Kidney tubule cell (primary cell): ENCODE results near the gene EME2.
A peak's percentile ranks its signal among the peaks of the same experiment; 100 is the strongest.

Experiments used
- DNase-seq: peaks from one replicate; pipeline ENCODE4 v3.0.0-alpha.2; 2018; ENCODE audit warnings: low spot score

Gene EME2

DNA sequence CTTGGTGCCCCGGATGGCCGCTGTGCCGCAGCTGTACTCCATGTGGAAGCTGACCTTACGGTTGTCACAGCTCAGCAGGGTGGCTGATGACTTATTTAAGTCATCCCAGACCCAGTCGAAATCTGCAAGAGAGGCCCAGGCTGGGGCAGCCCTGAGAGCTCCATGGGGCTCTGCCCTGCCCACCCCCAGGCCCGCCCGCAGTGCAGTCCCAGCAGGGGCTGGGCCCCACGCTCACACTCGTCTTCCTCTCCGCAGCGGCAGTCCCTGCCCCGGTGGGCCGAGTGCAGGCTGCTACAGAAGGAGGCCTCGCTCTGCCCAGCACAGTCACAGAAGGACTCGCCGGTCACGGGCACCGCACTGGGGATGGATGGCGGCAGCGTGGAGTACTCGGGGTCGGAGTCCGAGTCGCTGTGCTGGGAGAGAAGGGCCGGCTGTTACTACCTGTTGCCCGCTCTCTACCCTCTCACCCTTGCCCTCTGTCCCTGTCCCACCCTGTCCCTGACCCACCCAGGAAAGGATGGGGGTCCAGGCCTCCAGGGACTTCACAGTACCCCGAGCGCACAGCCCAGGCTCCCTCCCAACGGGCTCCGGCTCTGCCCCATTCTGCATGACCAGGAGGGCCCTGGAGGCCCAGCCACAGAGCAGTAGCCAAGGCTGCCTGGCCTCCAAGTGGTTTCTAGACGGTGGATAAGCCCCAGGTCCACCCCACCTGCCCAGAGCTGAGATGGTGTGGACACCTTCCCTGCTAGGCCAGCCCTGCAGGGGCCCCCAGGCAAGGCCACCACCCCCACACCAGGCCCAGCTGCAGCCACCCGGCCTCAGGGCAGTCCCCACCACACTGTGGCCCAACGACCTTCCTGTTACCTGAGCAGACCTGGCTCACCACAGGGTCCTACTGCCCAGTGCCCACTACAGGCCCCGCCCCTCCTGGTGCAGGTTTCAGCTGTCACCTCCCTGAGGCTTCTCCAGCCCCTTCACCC is 5.9 kb downstream of the EME2 start:
- no peak for DNase-seq

GRCh38 chr16:1779234-1779701 is 6.7 kb downstream of the EME2 start:
- no peak for DNase-seq

- DNase-seq = no peak
Observed at GRCh38 chr16:1779741-1780676, 7.4 kb downstream of the EME2 start.

- DNase-seq = no peak
Observed at GRCh38 chr16:1780677-1781072, 8.1 kb downstream of the EME2 start.

- DNase-seq = no peak
Observed at GRCh38 chr16:1781254-1781653, 8.6 kb downstream of the EME2 start.

DNA sequence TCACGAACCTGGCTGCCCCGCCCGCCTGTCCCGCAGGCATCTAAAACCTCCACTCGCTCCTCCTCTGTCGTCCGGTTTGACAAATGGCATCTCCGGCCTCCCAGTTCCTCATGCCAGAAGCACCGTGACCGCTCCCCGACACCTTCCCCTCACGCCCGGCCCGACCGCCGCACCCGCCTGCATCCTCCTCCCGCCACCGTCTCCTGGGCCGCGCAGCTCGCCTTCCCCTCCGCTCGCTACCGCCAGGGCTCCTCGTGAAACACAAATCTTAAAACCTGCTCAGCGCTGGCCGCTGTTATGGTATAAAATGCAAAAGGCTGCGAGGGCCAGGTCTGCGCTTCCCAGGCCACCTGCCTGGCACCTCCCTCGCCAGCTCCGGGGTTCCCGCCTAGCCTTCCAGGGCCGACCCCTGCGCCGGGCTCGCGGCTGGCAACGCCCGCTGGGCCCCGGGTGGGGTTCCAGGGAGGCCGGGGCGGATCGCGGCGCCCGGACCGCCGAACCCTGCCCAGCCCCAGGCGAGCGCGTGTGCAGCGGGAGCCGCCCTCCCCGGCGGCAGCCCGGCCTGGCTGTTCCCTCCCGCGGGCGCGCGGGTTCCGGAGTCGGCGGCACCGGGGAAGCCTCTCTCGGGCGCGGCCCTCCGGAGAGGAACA is 9.3 kb downstream of the EME2 start:
- DNase-seq = peak; percentile 79

GRCh38 chr16:1782408-1783264 is 10.0 kb downstream of the EME2 start, which contains the start of the genes NUBP2 and SPSB3:
NUBP2 (plus strand) TSS chr16:1782960; CDS start chr16:1783021, 61 bp downstream.
SPSB3 (minus strand) TSS chr16:1782571; CDS start chr16:1781483, 1,088 bp downstream.
- DNase-seq = peak; percentile 100

DNA sequence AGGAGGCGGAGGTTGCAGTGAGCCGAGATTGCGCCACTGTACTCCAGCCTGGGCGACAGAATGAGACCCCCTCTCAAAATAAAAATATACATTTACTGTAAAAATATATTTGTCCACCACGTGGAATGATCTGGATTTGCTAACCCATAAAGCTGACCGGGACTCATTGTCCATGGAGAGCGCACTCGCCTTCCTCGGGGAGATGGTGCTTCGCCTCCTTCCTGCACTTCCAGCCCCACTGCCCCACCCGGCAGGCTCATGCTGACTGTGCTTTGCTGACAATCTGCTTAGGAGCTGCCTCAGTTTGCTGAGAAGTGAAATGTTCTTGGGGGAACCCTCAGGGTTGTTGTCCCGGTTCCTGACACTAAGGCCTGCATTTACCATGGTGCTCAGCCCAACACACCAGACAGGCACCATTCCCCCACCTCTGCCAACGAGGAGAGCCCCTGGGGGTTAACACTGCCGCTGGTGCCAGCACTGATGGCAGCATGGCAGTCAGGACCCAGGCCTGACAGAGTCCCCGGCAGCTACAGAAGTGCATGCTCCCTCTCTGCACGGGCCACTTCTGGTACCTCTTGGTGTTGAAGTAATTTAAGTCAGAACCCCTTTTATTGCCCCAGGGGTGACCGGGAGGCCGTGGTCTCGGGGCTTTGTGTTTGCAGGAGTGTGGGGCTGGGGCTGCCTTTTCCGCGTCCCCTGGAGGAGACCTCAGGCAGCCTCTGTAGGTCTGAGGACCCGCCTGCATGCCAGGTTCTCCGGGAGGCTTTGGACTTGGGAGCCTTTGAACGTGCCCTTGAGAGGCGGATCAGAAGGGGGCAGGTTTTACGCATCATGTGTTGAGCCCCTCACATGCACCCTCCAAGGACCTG is 12.6 kb downstream of the EME2 start:
- no peak for DNase-seq

DNA sequence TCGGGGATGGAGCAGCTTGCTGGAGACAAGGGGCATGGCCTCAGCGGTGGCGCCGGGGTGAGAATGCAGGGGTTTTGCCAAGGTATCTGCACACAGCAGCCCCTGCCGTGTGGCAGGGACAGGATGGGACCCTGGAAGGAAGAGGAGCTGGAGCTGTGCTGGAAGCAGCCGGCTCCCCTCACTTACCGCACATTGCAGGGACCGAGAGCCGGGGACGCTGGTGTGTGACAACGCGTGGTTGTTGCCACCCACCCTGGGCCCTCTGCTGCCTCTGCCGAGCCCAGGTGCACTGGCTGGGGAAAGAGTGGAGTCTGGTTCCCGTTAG is 13.2 kb downstream of the EME2 start:
- DNase-seq = no peak

- DNase-seq = no peak
Observed at GRCh38 chr16:1786242-1787055, 13.8 kb downstream of the EME2 start.

DNA sequence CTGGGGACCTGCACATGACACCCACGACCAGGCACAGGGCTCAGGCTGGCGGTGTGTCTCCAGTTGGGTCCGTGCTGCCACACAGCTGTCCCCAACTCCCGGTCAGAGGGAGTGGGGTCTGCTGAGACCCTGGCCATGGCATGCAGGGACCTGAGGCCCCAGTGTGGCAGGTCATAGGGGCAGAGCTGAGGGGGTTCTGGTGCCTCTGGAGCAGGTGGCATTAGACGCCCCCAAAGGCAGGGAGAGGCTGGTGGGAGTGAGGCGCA is 14.4 kb downstream of the EME2 start:
- DNase-seq = no peak

- DNase-seq = no peak
Observed at GRCh38 chr16:1787322-1788094, 14.9 kb downstream of the EME2 start.

GRCh38 chr16:1788095-1788707 is 15.6 kb downstream of the EME2 start:
- DNase-seq = no peak

DNA sequence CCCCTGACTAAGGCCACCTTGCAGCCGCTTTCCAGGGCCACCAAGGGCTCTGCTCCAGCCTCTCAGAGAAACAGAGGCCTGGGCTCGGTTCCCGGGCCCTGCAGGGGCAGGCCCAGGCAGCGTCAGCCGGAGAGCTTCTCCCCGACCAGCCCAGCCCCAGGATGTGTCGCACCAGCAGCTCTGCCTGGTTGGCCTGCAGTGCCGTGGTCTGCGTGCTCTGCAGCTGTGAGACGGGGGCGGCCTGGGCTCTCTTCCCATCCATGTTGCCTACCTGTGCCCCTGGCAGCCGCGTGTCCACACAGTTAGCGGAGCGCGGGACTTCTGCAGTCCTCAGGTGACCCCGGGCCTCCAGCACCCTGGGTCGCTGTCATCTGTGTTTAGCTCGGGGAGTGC is 16.1 kb downstream of the EME2 start:
- DNase-seq = no peak

GRCh38 chr16:1789643-1790045 is 17.0 kb downstream of the EME2 start:
- no peak for DNase-seq

DNA sequence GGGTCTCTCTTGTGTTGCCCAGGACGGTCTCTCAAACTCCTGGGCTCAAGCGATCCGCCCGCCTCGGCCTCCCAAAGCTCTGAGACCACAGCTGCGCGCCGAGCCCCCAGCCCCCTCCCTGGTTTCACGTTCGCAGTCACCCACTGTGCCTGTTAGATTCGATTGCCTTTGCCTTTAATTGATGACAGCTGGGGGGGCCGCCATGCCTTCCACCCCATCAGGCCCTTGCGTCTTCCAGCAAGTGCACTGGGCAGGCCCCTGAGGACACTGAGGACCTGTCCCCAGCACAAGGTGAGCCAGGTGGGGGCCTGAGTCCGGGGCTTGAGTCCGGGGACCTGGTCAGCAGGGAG is 17.6 kb downstream of the EME2 start:
- DNase-seq = no peak

DNA sequence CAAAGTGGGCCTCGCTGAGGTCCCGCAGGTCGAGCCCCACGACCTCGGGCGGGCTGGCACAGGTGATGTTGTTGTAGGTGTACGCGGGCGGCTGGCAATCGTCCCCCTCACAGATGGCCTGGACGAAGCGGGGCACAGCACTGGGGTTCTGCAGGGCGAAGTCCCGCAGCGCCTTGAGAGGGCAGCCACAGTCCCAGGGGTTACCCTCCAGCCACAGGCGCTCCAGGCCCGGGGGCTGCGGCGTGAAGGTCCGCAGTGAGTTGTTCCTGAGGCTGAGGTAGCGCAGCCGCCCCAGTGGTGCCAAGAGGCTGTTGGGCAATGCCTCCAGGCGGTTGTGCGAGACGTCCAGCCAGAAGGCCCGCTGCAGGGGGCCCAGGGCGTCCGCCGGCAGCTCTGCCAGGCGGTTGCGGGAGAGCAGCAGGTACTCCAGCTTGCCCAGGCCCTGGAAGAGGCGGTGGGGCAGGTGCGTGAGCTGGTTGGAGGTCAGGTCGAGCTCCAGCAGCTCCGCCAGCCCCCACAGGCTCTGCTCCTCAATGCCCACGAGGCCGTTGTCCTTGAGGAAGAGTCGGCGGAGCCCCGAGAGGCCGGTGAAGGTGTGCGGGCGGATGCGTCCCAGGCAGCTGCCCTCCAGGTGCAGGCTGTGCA is 18.1 kb downstream of the EME2 start:
- no peak for DNase-seq
